DMS 273 (cell line): ENCODE measurements around the gene PPIC.

ENCODE experiments used
- DNase-seq: peaks from one replicate; lab custom pipeline; 2025; ENCODE audit not compliant: unreplicated experiment; lab: John Stamatoyannopoulos, UW

Gene PPIC

DNA sequence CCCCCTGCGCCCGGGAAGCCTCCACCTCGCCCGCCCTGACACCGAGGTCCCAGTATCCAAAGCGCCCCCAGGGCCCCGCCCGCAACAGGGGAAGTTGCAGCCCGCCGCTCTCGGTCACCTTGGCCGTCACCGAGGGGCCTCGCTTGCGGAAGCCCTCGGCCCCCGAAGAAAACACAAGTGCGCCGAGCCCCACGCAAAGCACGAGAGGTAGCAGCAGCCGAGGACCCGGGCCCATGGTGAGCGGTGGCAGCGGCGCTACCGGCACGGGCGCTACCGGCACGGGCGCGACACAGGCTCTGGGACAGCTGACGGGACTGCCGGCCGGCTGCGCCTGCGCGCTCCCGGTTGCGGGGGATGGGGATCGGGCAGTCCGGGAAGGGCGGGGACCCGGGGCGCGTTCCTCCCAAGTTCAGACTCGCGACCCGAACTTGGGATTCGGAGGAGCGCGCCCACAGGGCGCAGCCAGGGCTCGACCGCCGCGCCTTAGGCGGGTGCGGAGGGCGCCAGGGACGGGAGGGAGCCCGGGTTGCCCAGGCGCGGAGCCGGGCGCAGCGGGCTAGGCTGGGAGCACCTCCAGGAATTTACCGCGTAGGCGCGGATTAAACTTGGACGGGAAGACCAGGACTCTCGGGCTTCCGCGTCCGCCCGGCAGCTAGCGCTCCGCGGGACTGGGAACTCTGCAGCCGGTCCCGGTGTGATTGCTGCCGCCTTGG is at the start of gene PPIC:
TSS of gene PPIC (minus strand) at position 335 of the 713 bp plus-strand sequence. CDS start at position 235, 100 bp downstream.
- peak; percentile 93 for DNase-seq

DNA sequence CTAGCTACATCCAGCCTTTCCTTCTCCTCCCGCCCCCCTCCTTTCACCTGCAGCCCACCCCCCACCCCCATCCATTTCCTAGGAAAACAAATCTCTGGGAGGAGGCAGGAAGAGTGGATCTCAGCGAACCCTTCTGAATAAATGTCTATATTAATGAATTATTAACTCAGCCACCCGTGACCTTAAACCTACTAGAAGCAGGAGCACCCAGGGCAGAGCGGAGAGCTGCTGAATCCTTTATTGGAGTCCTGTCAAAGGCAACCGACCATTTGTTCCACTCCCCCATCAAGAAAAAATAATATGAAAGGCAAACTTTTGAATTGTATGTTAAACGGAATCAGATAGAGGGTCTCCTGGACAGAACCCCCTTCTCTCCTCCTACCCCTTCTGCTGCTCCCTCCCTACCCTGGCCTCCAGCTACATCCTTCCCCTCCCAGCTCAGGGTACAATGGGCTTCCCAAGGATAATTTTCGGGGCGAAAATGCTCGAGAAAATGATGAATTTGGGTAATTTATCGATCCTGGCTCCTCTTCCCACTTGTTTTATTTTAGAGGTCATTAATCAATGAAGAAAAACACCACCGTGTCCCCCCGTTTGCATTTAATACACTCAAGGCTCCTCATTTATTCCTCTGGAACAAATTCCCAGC is 49.2 kb upstream of the PPIC start:
- DNase-seq, result no peak

DNA sequence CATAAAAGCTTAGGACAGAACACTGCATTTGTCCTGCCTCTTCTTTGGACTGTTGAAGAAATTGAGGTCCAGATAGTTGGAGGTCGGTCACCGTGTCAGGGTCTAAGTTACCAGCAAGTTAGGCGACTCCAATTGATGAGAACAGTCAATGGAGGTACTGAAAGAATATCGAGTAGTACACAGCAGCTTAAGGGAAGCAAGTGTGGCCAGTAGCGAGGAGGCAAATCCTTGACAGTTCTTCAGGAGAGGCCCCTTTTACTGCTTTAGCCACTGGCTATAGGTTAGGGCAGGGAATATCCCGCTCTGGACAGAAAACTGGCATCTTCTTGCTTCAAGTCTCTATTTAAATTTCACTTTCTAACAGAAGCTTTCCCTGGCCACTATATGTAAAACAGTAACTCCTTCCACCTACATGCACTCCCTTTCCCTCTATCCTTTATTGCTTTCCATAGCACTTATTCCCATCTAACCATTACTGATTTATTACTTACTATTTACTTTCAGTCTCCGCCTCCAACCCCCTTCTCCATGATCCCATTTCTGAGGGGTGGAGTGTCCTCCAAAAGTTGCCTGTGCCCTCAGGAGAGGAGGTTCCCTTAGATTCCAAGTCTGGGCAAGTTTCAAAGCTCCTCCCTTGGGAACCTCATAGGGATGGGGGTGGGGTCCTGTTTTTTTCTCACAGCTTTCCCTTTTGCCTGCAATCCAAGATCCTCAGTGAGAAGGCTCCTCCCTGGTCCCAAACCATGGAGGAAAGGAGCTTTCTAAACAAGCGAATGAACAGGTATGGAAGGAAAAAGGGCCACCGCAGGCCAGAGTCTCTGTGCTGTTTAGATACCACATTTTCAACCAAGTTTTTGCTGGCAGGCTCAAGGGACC is 48.4 kb upstream of the PPIC start:
- peak; percentile 55 for DNase-seq

DNA sequence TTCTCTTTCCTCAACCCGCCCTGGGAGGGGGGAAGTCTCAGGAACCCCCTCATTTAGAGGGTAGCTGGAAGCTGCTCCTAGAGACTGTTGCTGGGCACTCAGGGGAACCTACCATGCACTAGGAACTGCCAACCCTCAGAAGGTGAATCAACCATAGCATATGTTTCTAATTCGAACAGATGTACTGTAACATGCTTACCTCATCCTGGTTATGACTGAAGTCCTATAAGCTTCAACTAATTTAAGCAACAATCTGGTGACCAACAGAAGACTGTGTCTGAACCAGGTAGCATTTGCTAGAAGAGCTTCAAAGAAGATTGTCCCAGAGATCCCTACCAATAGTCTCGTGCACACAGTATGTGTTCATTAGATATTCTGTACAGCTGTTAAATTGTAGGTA is 46.8 kb upstream of the PPIC start:
- peak; percentile 93 for DNase-seq

DNA sequence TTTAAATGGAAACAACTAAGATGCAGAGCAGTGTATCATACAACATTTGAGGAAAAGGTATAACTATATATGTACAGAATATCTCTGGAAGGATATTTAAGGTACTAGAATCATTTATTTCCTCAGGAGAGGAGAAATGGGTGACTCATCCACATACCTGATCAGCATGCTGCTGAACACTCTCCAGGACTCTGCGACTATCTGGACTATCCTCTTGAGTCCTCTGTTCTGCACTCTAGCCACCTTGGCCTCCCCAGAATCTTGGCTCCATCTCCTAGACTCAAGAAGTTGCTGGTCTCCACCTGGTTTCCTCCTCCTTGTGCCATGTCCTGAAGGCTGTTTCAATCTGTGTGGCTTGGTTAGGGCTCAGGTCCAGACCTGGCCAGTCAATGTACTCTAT is 43.7 kb upstream of the PPIC start:
- DNase-seq, result no peak

DNA sequence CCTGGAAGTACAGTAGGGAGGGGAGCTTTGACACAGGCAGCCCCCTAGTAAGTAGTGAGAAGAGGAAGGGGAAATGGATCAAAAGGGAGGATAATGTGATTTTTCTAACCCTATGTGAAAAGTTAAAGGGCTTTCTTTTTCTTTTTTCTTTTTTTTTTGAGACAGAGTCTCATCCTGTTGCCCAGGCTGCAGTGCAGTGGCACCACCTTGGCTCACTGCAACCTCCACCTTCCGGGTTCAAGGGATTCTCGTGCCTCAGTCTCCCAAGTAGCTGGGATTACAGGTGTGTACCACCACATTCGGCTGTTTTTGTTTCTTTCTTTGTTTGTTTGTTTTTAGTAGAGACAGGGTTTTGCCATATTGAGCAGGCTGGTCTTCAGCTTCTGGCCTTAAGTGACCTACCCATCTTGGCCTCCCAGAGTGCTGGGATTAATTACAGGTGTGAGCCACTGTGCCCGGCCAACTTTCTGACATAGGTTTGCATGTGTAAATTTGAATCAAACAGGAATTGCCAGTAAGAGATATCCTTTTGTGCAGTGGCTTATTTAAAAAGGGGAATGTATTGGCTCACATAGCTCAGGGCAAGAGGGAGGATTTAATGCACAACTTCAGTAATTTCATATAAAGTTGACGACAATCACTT is 39.1 kb upstream of the PPIC start:
- no peak for DNase-seq

DNA sequence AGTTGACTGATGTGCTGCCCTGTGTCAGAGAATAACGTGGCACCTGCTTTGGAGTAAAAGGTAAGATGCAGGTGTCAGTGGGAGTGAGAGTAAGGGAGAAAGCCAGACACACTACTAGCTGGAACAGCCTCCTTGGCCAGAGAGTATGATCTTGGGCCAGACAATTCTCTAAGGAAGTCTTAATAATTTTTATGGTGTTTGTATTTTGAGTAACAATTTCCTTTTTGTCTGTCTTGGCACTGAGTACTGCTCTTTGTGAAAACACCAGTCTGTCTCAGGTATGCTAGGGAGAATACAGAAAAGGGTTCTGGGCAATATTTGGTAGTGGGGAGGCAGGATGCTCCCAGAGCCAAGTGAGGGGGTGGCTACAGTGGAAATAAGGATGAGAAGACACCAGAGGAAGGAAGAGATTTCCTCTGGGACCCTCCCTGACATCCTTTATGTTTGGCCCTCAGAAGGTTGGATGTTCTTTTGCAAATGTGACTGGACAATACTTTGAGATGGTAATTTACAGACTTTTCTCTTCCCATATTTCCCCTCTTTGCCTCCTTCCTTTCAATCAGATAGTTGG is 31.9 kb upstream of the PPIC start:
- DNase-seq, result peak; percentile 11

DNA sequence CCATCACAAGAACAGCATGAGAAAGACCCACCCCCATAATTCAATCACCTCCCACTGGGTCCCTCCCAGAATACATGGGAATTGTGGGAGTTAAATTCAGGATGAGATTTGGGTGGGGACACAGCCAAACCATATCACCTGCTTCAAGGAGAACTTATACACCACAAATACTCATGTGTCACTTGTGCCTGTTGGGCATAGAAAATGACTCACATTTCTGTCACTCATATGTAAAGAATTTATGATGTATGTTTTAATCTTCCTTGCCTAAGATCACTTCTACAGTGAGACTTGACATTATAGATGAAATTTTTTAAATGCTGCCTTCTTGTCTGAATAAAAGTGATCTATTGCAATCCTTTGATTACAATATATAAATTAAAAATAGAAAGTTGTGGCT is 29.5 kb upstream of the PPIC start:
- no peak for DNase-seq

DNA sequence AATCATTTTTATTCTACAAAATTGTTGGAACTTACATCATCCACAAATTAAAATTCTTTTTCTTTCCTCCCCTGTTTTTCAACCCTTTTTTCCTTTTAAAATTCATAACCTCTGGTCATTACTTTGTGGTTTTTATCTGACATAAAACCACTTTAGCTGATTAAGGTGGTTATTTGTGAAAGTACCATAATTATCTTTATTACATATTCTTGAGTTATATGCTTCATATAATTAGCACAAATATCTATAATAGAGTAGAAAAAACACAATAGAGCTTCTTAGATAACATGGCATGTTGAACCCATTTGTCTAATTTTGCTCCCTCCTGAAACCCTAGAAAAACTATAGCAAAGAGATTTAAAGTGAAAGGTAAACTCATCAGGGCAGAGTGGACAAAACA is 22.9 kb upstream of the PPIC start:
- no peak for DNase-seq

DNA sequence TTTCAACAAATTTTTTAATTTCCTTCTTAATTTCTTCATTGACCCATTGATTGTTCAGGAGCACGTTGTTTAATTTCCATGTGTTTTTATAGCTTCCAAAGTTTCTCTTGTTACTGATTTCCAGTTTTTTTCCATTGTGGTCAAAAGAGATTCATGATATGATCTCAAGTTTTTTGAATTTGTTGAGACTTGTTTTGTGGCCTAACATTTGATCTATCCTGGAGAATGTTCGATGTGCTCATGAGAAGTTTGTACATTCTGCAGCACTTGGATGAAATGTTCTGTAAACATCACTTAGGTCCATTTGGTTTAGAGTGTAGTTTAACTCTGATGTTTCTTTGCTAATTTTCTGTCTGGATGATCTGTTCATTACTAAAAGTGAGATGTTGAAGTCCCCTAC is 14.7 kb upstream of the PPIC start:
- no peak for DNase-seq

DNA sequence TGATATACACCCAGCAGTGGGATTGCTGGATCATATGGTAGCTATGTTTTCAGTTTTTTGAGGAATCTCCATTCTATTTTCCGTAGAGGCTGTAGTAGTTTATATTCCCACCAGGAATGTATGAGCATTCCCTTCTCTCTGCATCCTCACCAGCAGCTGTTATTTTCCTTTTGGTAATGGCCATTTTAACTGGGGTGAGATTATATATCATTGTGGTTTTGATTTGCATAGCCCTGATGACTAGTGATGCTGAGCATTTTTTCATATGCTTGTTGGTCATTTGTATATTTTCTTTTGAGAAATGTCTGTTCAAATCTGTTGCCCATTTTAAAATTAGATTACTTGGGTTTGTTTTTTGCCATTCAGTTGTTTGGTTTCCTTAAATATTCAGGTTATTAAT is 11.2 kb upstream of the PPIC start:
- DNase-seq, result no peak

DNA sequence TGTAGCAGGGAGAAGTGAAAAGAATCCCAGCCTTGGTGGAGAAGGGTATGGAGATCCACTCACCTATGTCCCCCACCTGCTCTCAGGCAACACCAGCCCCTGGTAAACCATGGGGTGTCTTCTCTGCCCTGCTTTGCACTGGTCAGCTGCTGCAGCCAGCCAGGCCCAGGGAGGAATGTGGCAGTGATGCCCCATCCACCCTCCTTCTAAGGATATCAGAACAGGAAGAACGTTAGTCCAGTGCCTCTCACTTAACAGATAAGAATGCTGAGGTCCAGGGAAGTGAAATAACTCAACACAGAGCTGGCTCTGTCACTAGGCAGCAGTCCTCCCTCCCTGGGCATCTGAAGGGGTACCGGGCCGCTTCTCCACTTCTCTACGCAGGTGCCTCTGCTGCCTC is 9.7 kb upstream of the PPIC start:
- no peak for DNase-seq

DNA sequence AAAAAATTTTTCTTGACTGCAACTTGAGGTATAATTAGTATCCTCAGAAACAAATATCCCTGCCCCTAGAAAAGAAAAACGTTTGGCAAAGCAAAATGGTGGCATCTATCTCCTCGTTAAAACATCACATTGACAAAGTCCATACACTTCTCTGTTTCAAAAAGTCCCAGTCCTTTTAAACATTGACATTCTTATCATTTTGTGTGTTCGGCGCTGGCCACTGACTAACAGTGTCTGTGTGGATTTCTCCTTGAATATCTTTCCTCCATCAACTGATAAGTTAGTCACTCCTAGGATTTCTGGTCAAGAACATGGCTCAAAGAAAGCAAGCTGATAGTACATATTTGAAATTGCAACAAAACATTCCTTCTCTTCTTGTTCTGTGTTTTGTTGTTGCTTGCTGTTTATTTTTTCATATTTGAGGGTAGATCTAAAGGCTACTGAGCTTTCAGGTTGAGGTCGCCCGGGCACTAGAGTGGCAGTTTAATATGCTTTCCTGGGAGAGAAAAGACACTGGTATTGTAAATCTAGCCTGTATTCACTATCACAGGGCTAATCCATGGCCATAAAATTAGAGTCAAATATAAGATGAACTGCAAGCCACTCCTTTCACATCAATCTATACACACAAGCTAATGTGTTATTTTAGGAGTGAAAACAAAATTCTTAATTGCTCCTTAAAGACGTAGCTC is 8.5 kb upstream of the PPIC start:
- DNase-seq, result no peak

DNA sequence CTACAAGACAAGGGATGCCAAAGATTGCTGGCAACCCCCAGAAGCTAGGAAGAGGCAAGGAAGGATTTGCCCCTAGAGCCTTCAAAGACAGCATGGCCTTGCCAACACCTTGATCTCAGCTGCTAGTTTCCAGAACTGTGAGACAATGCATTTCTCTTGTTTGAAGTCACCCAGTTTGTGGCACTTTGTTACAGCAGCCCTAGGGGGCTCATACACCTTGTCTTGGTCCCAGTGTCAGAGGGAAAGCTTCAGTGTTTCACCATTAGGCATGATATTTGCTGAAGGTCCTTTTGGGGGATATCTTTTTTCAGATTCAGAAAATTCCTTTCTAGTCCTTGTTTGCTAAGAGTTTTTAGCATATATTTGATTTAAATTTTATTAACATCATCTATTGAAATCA is 3.1 kb upstream of the PPIC start:
- DNase-seq, result no peak

DNA sequence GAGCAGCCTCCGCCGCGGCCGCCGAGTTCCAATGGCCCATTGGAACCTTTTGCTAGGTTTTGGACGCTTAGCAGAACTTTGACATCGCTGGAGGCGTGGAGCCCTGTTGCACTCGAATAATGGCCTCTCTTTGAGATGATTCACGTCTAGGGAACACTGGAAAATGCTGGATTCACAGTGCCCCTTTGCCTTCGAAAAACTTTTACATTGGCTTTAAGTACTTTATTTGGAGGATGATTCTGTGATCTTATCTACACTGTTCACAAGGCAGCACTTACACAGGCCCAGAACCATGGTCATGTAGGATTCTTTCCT is 536 bp upstream of the PPIC start:
- no peak for DNase-seq

DNA sequence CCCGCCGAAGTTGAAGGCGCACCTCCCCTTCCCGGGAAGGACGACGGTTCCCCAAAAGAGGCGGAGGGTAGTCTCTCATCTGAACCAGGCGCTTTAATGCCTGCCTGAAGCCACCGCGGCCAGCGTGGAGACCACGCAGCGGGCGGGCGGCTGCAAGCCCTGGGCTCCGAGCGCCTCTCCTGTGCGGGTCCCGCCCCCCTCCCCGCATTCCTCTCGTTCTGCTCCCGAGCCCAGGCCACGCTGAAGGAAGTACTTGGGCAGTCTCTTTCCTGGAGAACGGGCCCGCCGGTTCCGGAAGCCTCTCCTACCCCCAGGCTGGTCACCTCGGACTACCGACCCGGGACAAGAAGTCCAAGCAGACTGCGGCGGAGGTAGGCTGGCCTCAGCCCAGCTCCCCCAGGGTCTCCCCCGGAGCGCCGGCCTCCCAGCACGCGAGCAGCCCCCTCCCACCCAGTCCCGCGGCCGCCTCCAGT is 571 bp downstream of the PPIC start:
- DNase-seq, result peak; percentile 78

DNA sequence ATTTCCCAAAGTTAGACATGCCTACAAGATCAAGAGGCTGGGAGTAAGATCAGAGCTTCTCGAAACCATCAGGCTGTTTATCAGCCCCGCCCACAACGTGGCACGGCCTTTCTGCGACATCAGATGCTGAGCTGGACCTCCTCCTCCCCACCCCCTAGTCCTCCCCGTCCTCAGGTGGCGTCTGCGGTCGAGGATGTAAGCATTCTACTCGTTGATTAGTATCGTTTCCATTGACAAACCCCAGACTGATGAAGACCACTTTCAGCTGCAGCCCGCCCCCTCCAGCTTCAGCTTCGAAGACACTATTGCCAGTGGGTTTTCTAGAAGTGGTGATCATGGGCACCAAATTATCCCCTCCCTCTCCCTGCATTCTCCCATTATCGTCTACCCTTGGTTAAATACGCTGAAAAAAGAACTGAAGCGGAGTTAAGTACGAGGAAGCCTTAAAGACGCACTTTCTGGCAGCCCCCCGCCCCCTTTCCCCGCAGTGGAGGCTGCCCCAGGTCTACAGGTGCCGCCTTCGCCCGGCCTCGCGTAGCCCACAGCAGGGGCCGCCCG is 1.1 kb downstream of the PPIC start:
- peak; percentile 49 for DNase-seq

DNA sequence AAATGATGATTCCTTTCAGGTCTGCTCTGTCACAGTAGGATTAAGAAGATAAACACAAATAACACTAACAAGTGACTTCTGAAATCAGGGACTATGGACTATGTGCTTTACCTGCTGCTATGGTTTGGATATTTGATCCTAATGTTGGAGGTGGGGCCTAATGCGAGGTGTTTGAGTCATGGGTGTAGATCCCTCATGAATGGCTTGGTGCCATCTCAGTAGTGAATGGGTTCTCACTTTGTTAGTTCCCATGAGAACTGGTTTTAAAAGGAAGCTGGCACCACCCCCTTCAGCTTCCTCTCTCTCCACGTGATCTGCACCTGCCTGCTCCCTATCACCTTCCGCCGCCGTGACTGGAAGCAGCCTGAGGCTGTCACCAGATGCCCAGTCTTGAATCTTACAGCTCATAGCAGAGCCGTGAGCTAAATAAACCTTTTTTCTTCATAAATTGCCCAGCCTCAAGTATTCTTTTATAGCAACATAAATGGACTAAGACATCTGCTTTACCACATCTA is 3.3 kb downstream of the PPIC start:
- DNase-seq, result no peak

DNA sequence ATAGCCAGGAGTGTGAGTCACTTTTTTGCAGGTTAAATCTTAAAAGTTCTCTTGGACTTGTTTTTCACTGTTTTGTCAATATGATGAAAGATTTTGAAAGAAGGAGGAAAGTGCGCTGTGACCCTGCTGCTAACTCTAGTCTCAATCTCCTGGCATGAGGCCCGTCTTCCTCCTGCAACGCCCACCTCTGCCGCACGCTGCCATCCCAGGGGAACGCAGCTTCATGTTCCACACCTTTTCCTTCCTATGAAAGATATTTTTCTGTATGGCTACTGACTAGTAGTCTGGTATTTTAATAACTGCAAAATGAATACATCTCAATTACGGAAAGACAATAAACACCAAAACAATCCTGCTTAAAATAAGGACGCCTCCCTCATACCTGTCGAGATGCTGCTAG is 8.3 kb downstream of the PPIC start:
- DNase-seq, result no peak

DNA sequence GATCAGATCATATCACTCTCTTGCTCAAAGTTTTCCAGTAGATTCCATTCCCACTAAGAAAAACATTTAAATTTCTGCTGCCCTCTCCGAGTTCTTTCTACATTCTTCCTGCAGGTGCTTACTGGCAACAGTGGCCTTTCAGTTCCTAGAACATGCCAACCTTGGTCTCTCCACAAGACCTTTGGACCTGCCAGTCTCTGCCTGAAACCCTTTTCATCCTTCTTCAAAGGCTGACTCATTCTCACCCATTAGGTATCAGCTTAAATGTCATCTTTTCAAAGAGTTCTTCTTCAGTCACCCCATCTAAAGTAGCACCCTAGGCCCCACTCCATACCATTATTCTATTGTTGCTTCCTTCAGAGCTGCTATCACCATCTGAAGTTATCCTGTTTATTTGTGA is 21.8 kb downstream of the PPIC start:
- no peak for DNase-seq
